Mesendoderm (in vitro differentiated cells): ENCODE results near the gene SLC6A12.
A peak's percentile ranks its signal among the peaks of the same experiment; 100 is the strongest.

Experiments used
- DNase-seq: peaks from one replicate; pipeline ENCODE4 v3.0.0; 2013
- H2AK5ac ChIP-seq: 2 replicates; pipeline ENCODE4 v1.6.1; 2013; ENCODE audit warnings: low read length, inconsistent platforms
- H2BK120ac ChIP-seq: 2 replicates; pipeline ENCODE4 v1.6.1; 2013; ENCODE audit warnings: low read depth, mild to moderate bottlenecking, low read length, moderate library complexity, mixed read lengths
- H2BK15ac ChIP-seq: replicated peaks from 2 replicates; pipeline ENCODE4 v1.6.1; 2013; ENCODE audit warnings: low read depth, mild to moderate bottlenecking, moderate library complexity
- H2BK5ac ChIP-seq: 2 replicates; pipeline ENCODE4 v1.6.1; 2013; ENCODE audit warnings: low read length, inconsistent platforms
- H3K18ac ChIP-seq: 2 replicates; pipeline ENCODE4 v1.6.1; 2013; ENCODE audit warnings: mild to moderate bottlenecking, low read length, mixed read lengths
- H3K23ac ChIP-seq: one replicate; pipeline ENCODE4 v1.6.1; 2013; ENCODE audit warnings: low read length
- H3K27ac ChIP-seq: 2 replicates; pipeline ENCODE4 v1.5.1; 2013; ENCODE audit warnings: low read depth, mild to moderate bottlenecking, inconsistent platforms, low read length, moderate library complexity
- H3K27me3 ChIP-seq: 2 replicates; pipeline ENCODE4 v1.6.1; 2013; ENCODE audit warnings: low read length, control low read depth, mild to moderate bottlenecking, inconsistent platforms; ENCODE audit not compliant: insufficient read depth, poor library complexity
- H3K36me3 ChIP-seq: 2 replicates; pipeline ENCODE4 v1.6.1; 2013; ENCODE audit warnings: low read length, inconsistent platforms; ENCODE audit not compliant: control insufficient read depth, insufficient read depth
- H3K4ac ChIP-seq: one replicate; pipeline ENCODE4 v1.6.1; 2013; ENCODE audit warnings: low read depth, mild to moderate bottlenecking, low read length, moderate library complexity
- H3K4me1 ChIP-seq: 2 replicates; pipeline ENCODE4 v1.6.1; 2013; ENCODE audit warnings: low read depth, low read length, inconsistent platforms; ENCODE audit not compliant: control insufficient read depth
- H3K4me2 ChIP-seq: 2 replicates; pipeline ENCODE4 v1.6.1; 2013; ENCODE audit warnings: low read length
- H3K4me3 ChIP-seq: 2 replicates; pipeline ENCODE4 v1.5.1; 2013; ENCODE audit warnings: mild to moderate bottlenecking, low read length
- H3K56ac ChIP-seq: one replicate; pipeline ENCODE4 v1.6.1; 2013; ENCODE audit warnings: low read length
- H3K79me1 ChIP-seq: 2 replicates; pipeline ENCODE4 v1.6.1; 2013; ENCODE audit warnings: low read length, inconsistent platforms
- H3K79me2 ChIP-seq: 2 replicates; pipeline ENCODE4 v1.6.1; 2013; ENCODE audit warnings: mild to moderate bottlenecking, low read length; ENCODE audit not compliant: control insufficient read depth, insufficient read depth
- H3K9ac ChIP-seq: 2 replicates; pipeline ENCODE4 v1.6.1; 2013; ENCODE audit warnings: low read length, inconsistent platforms
- H4K5ac ChIP-seq: one replicate; pipeline ENCODE4 v1.6.1; 2013; ENCODE audit warnings: low read length
- H4K8ac ChIP-seq: one replicate; pipeline ENCODE4 v1.6.1; 2013; ENCODE audit warnings: low read depth, mild to moderate bottlenecking, control low read depth, low read length, moderate library complexity
- WGBS: extraction: QIAGEN DNeasy Blood & Tissue Kit; methylation state at CpG from one replicate; pipeline ENCODE4 v1.1.7; 2013; ENCODE audit warnings: low lambda C conversion rate, missing lambda C conversion rate; ENCODE audit not compliant: insufficient coverage; ENCODE audit errors: extremely low coverage; 5-methylcytosine and 5-hydroxymethylcytosine counted together

SLC6A12 gene

DNA sequence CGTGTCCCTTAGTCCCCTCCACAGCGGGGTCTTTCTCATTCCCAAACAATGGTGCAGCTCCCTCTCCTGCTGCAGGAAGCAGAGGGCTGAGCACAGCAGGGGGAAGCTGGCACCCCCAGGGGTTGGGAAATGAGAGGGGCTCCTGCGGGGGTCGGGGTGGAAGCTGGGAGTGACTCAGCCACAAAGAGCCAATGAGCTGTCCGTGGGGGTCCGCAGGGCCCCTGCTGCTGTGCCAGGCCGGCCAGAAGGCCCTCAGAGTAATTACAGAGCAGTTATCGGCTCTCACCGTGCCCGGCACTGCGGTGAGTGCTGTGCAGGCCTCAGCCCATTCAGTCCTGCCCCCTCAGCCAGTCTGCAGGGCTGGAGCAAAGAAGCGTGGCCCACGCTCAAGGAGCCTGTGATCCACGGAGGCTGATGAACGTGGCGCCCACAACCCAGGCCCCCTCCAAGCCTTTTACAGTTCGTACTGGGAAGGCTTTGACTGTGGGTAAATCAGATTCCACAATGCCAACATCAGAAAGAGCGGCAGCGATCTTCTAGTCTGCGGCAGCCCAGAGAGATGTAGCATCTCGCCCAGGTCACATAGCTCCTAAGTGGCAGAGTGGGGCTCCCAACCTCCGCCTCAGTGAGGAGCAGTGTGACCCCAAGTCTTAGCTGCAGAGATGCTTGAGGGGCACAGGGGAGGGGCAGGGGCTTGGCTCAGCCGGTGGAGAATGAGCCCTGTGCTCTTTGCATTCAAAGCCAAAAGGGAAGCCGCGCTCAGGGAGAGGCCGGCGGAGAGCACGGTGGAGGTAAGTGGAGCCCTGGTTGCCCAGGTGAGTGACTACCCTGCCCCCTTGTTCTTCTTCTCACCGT is 43.4 kb downstream of the SLC6A12 start:
- Histone ChIP-seq H3K79me2 (no peaks in the 10 kb centered on the region), H2BK120ac (no peak overlapping the region), H3K27ac (no peak overlapping the region), H3K56ac (no peak overlapping the region), H3K79me1 (no peaks in the 10 kb centered on the region), H3K36me3 (no peaks in the 10 kb centered on the region), H3K18ac (no peak overlapping the region), H3K4me2 (no peak overlapping the region), H2BK15ac (no peak overlapping the region), H3K27me3 (no peaks in the 10 kb centered on the region), H3K23ac (no peak overlapping the region), H4K8ac (no peak overlapping the region), H3K4ac (no peak overlapping the region), H2BK5ac (no peak overlapping the region), H3K4me3 (no peak overlapping the region), H3K4me1 (peaks cover 6% of the 10 kb centered on the region), H3K9ac (no peak overlapping the region), H2AK5ac (no peak overlapping the region), H4K5ac (no peak overlapping the region)
- no peak for DNase-seq
- no CpG with 5 or more reads among the region's 29 CpGs for WGBS

DNA sequence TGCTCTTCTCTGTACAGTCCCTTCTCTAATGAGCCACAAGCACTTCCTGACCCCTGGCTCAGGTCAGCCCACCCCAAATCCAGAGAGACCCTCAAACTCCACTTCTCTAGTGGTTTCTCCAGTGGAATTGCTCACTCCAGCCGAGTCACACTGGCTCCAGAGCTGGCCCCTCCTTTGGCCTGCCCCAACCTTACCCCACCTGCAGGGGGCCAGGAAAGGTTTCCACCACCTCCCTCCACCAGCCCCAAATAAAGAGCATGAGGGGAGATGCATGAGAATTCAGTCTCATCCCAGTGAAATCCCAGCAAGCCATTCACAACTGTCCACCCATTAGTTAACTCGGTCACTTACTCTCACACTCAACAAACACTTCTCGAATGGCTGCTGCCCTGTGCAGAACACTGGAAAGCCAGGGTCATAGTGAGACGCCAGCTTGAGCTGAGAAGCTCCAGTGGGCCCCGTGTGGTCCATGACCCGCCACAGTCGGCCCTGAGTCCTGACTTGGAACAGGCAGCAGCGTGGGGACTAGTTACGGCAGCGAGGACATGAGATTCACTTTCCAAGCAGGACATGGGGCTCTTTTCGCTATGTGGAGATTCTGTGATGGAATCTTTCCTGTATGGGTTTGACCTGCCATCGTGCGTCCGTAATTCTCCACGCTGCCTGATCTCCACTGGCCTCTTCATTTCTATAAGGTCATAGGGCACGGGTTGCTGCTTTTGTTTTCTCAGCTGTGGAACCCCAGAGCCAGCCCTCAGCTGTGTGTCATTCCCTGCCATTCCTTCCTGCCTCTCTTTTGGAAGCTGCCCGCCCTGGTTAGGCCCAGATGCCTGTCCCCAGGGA is 44.2 kb downstream of the SLC6A12 start:
- Histone ChIP-seq H3K79me2 (no peaks in the 10 kb centered on the region), H3K27ac (no peak overlapping the region), H3K4me3 (no peak overlapping the region), H3K36me3 (no peaks in the 10 kb centered on the region), H3K56ac (no peak overlapping the region), H3K27me3 (no peaks in the 10 kb centered on the region), H3K4ac (no peak overlapping the region), H3K18ac (no peak overlapping the region), H4K8ac (no peak overlapping the region), H2AK5ac (no peak overlapping the region), H2BK5ac (no peak overlapping the region), H3K79me1 (no peaks in the 10 kb centered on the region), H3K23ac (no peak overlapping the region), H2BK120ac (no peak overlapping the region), H2BK15ac (no peak overlapping the region), H3K4me2 (no peak overlapping the region), H3K9ac (no peak overlapping the region), H3K4me1 (peaks cover 6% of the 10 kb centered on the region), H4K5ac (no peak overlapping the region)
- DNase-seq: peak; percentile 41
- WGBS: no CpG with 5 or more reads among the region's 17 CpGs

GRCh38 chr12:168763-169525 is 45.0 kb downstream of the SLC6A12 start:
- no peaks in the 10 kb centered on the region for H3K27me3 ChIP-seq
- H2AK5ac ChIP-seq: no peak overlapping the region
- H3K27ac ChIP-seq: no peak overlapping the region
- peak; percentile 67 for DNase-seq
- no peak overlapping the region for H3K9ac ChIP-seq
- no peak overlapping the region for H4K5ac ChIP-seq
- H3K4me3 ChIP-seq: no peak overlapping the region
- H3K23ac ChIP-seq: no peak overlapping the region
- H3K79me1 ChIP-seq: no peaks in the 10 kb centered on the region
- H3K36me3 ChIP-seq: no peaks in the 10 kb centered on the region
- no peak overlapping the region for H4K8ac ChIP-seq
- H3K4me1 ChIP-seq: peaks cover 6% of the 10 kb centered on the region
- no peak overlapping the region for H2BK120ac ChIP-seq
- no peak overlapping the region for H3K4ac ChIP-seq
- no peak overlapping the region for H3K4me2 ChIP-seq
- no CpG with 5 or more reads among the region's 22 CpGs for WGBS
- H3K56ac ChIP-seq: peak overlapping the region; percentile 47
- no peak overlapping the region for H3K18ac ChIP-seq
- no peak overlapping the region for H2BK5ac ChIP-seq
- no peak overlapping the region for H2BK15ac ChIP-seq
- H3K79me2 ChIP-seq: no peaks in the 10 kb centered on the region

DNA sequence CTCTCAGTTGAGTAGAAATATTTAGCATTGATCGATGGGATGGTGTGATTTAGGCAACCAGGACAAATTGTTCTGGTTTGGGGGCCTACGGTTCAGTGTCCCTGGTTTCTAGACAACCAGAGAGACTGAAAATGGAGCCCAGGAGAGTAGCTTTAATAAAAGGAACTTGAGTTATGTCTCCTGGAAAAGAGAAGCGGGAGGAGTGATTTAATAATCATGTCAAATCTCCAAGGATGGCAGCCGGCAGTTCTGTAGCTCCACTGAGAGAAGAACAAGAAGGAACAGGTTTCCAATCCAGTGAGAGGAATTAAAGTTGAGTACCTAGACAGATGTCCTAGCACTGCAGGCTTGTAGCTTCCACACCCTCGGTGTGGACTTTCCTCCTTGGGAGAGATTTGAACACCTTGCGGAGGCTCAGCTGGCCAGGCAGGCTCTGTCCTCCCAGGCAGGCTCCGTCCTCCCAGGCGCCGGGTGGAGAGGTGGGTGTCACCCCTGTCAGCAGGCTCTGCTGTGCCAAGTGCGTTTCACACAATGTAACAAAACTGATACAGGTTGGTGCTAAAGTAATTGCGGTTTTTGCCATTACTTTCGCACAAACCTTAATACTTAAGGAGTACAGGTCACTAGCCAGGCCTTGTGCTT is 45.9 kb downstream of the SLC6A12 start:
- H2AK5ac ChIP-seq: no peak overlapping the region
- H3K23ac ChIP-seq: no peak overlapping the region
- WGBS: no CpG with 5 or more reads among the region's 12 CpGs
- no peak overlapping the region for H3K4me2 ChIP-seq
- no peaks in the 10 kb centered on the region for H3K79me1 ChIP-seq
- H3K27me3 ChIP-seq: no peaks in the 10 kb centered on the region
- no peak overlapping the region for H2BK120ac ChIP-seq
- H4K5ac ChIP-seq: no peak overlapping the region
- no peak overlapping the region for H3K4me3 ChIP-seq
- H3K56ac ChIP-seq: no peak overlapping the region
- H3K4ac ChIP-seq: no peak overlapping the region
- H2BK5ac ChIP-seq: no peak overlapping the region
- no peak overlapping the region for H4K8ac ChIP-seq
- no peak overlapping the region for H2BK15ac ChIP-seq
- H3K79me2 ChIP-seq: no peaks in the 10 kb centered on the region
- H3K27ac ChIP-seq: no peak overlapping the region
- H3K9ac ChIP-seq: no peak overlapping the region
- no peak overlapping the region for H3K18ac ChIP-seq
- no peaks in the 10 kb centered on the region for H3K36me3 ChIP-seq
- DNase-seq: no peak
- H3K4me1 ChIP-seq: peaks cover 6% of the 10 kb centered on the region

- no peak overlapping the region for H3K4me2 ChIP-seq
- H3K4me1 ChIP-seq: peaks cover 6% of the 10 kb centered on the region
- no peak overlapping the region for H2AK5ac ChIP-seq
- no peak overlapping the region for H2BK120ac ChIP-seq
- WGBS: no CpG with 5 or more reads among the region's 11 CpGs
- no peaks in the 10 kb centered on the region for H3K79me1 ChIP-seq
- no peak overlapping the region for H4K5ac ChIP-seq
- no peak overlapping the region for H3K27ac ChIP-seq
- H3K27me3 ChIP-seq: no peaks in the 10 kb centered on the region
- H3K4me3 ChIP-seq: no peak overlapping the region
- no peaks in the 10 kb centered on the region for H3K36me3 ChIP-seq
- DNase-seq: no peak
- no peak overlapping the region for H3K18ac ChIP-seq
- no peaks in the 10 kb centered on the region for H3K79me2 ChIP-seq
- no peak overlapping the region for H3K23ac ChIP-seq
- H4K8ac ChIP-seq: no peak overlapping the region
- H3K56ac ChIP-seq: no peak overlapping the region
- H3K9ac ChIP-seq: no peak overlapping the region
- no peak overlapping the region for H2BK15ac ChIP-seq
- H2BK5ac ChIP-seq: no peak overlapping the region
- no peak overlapping the region for H3K4ac ChIP-seq
Observed at GRCh38 chr12:166425-167075, 47.4 kb downstream of the SLC6A12 start.
